CD8-positive, alpha-beta memory T cell (primary cell): ENCODE measurements around the gene ADAM12. TPM values are rescaled to one million over a fixed set of nuclear protein-coding genes. Genes with fewer than 3 reads are reported as not detected.

Experiments used
- CTCF ChIA-PET: fragments of 350-600 bp; sonication (Branson Sonifier 250); formaldehyde crosslinking; loops from one replicate; lab custom pipeline; 2021; ENCODE audit warnings: antibody characterized with exemption; lab: Charles Lee
- POLR2A ChIA-PET: fragments of 350-600 bp; sonication (Branson Sonifier 250); formaldehyde crosslinking; loops from one replicate; lab custom pipeline; 2021; ENCODE audit warnings: antibody characterized with exemption; lab: Charles Lee
- DNase-seq, 5 donors: peaks; one replicate each; pipeline versions ENCODE4 v3.0.0 to v3.0.0-alpha.2; 2020 to 2022; ENCODE audit warnings: mixed read lengths in 1 of 5
- H3K27ac ChIP-seq: one replicate; pipeline ENCODE4 v1.7.0; 2013; ENCODE audit warnings: low read depth, mild to moderate bottlenecking, low read length, moderate library complexity
- H3K27me3 ChIP-seq: 2 replicates; pipeline ENCODE4 v1.7.0; 2013; ENCODE audit warnings: low read length, mild to moderate bottlenecking; ENCODE audit not compliant: insufficient read depth, poor library complexity, severe bottlenecking
- H3K36me3 ChIP-seq: 2 replicates; pipeline ENCODE4 v1.7.0; 2013; ENCODE audit warnings: mild to moderate bottlenecking, low read length, moderate library complexity; ENCODE audit not compliant: insufficient read depth
- H3K4me1 ChIP-seq: 2 replicates; pipeline ENCODE4 v1.7.0; 2013; ENCODE audit warnings: mild to moderate bottlenecking, low read length, moderate library complexity; ENCODE audit not compliant: insufficient read depth
- H3K4me3 ChIP-seq: 2 replicates; pipeline ENCODE4 v1.7.0; 2013; ENCODE audit warnings: mild to moderate bottlenecking, low read length
- H3K9me3 ChIP-seq: 2 replicates; pipeline ENCODE4 v1.7.0; 2013; ENCODE audit warnings: mild to moderate bottlenecking, low read length
- H3K27ac Mint-ChIP-seq, 8 donors: one replicate each; pipeline ENCODE4 v1.8.0; 2020 to 2021; ENCODE audit warnings: mixed read lengths in 8 of 8, mild to moderate bottlenecking in 6 of 8, inconsistent platforms in 3 of 8, moderate library complexity in 3 of 8
- H3K27me3 Mint-ChIP-seq, 2 donors: one replicate each; pipeline ENCODE4 v1.8.0; 2020 to 2021; ENCODE audit warnings: mixed read lengths in 2 of 2, mild to moderate bottlenecking in 1 of 2, moderate library complexity in 1 of 2
- H3K36me3 Mint-ChIP-seq, 3 donors: one replicate each; pipeline ENCODE4 v1.8.0; 2020 to 2021; ENCODE audit warnings: mixed read lengths in 3 of 3, inconsistent platforms in 1 of 3, mild to moderate bottlenecking in 1 of 3
- H3K4me1 Mint-ChIP-seq, 3 donors: one replicate each; pipeline ENCODE4 v1.8.0; 2020 to 2021; ENCODE audit warnings: mixed read lengths in 3 of 3, inconsistent platforms in 1 of 3, mild to moderate bottlenecking in 1 of 3
- H3K4me3 Mint-ChIP-seq, 7 donors: one replicate each; pipeline ENCODE4 v1.8.0; 2020 to 2021; ENCODE audit warnings: mixed read lengths in 7 of 7, mild to moderate bottlenecking in 6 of 7, moderate library complexity in 4 of 7, inconsistent platforms in 2 of 7
- H3K9me3 Mint-ChIP-seq, 5 donors: one replicate each; pipeline ENCODE4 v1.8.0; 2020 to 2022; ENCODE audit warnings: mixed read lengths in 5 of 5, mild to moderate bottlenecking in 3 of 5, moderate library complexity in 2 of 5, inconsistent platforms in 1 of 5
- polyA plus RNA-seq: library from polyadenylated mRNA; unstranded; fragments of 300-500 nt; fragmentation: Illumina TruSeq; gene quantifications from one replicate; pipeline ENCODE4 v1.2.3, GENCODE V29; 2021
- total RNA-seq, 2 experiments: library from RNA; stranded (reverse); gene quantifications; one replicate each; pipeline ENCODE4 v1.2.3, GENCODE V29; 2021

Gene ADAM12
- total and polyA plus RNA-seq, 3 experiments from 2014 or later = 0.11 to 6.4 (median 0.31) TPM

DNA sequence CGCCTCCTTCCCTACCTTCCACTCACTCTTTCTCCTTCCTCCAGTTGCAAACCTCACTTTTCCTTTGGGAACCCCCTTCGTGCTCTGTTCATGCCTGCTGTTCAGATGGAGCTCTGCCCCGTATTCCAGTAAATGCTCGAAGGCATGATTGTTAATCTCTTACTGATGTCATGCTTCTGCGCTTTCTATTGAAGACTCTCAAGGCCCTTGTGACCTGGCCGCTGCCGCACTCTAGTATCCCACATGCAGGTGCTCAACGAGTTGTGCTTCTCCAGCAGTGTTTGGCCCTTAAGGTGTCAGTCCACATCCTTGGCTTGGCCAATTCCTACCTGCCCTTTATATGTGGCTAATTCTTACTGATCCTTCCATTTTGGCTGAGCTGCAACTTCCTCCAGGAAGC, 158.6 kb downstream of the ADAM12 start:
- Mint-ChIP-seq H3K27me3 (peaks cover 0 to 5% of the 10 kb centered on the region in 2 donors), H3K36me3 (peaks cover 0 to 4% (median 2%) of the 10 kb centered on the region in 3 donors), H3K4me3 (no peak overlapping the region), H3K9me3 (peaks cover 0 to 6% (median 0%) of the 10 kb centered on the region in 5 donors), H3K27ac (no peak overlapping the region), H3K4me1 (no peaks in the 10 kb centered on the region)
- Histone ChIP-seq H3K27me3 (no peaks in the 10 kb centered on the region), H3K9me3 (no peaks in the 10 kb centered on the region), H3K36me3 (no peaks in the 10 kb centered on the region), H3K4me1 (no peaks in the 10 kb centered on the region), H3K4me3 (no peak overlapping the region), H3K27ac (no peak overlapping the region)
- no peak for DNase-seq
- POLR2A ChIA-PET = no interaction called here
- CTCF ChIA-PET = no interaction called here

DNA sequence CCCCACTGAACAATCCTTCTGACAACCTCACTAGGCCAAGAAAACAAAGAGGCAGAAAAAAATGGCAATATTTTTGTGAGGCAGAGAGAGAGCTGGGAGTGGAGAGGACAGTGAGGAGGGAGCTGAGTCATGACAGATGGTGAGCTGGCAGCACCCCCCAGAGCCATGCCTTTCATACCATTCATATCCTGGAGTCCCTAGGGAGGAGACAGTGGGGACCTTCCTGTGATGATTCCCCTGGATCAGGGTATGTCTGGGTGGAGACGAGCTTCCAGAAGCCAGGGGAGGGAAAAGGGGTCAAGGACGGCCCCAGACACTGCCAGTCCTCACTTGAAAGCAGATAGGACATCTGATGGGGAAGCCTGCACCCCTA, 160.5 kb downstream of the ADAM12 start:
- H3K36me3 Mint-ChIP-seq = no peaks in the 10 kb centered on the region
- CTCF ChIA-PET = no interaction called here
- Histone ChIP-seq H3K27ac (no peak overlapping the region), H3K4me1 (no peaks in the 10 kb centered on the region), H3K9me3 (no peaks in the 10 kb centered on the region), H3K36me3 (no peaks in the 10 kb centered on the region), H3K4me3 (no peak overlapping the region), H3K27me3 (no peaks in the 10 kb centered on the region)
- POLR2A ChIA-PET = no interaction called here
- H3K9me3 Mint-ChIP-seq = peaks cover 0 to 3% (median 0%) of the 10 kb centered on the region in 5 donors
- no peak for DNase-seq
- H3K4me3 Mint-ChIP-seq = no peak overlapping the region
- peaks cover 0 to 5% of the 10 kb centered on the region in 2 donors for H3K27me3 Mint-ChIP-seq
- no peak overlapping the region for H3K27ac Mint-ChIP-seq
- no peaks in the 10 kb centered on the region for H3K4me1 Mint-ChIP-seq

DNA sequence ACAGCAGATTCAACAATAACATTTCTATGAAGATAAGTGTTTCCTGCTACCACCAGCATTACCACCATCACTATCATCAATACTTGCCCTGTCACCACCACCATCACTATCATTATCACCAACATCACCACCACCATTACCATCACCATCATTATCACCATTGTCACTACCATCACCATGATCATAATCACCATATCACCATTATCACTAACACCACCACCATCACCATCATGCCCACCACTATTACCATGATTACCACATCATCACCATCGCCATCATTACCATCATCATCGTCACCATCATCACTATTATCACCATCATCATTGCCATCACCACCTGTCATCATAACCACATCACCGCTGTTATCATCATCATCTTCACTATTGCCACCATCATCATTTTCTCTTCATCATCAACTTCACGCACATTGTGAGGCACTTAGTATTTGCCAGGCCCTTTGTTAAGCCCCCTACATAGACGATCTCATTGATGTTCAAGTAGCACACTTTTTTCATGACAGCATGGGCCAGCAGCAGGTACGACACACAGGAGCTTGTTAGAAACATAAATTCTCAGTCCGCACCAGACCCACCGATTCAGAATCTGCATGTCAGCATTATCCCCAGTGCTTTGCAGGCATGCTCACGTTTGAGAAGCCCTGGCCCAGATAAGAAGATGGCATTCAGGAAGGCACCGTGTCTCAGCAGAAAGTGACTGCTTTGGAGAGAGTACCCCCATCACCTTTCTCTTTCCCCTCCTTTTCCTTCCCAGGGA, 161.1 kb downstream of the ADAM12 start:
- Histone ChIP-seq H3K4me3 (no peak overlapping the region), H3K27me3 (no peaks in the 10 kb centered on the region), H3K9me3 (no peaks in the 10 kb centered on the region), H3K27ac (no peak overlapping the region), H3K36me3 (no peaks in the 10 kb centered on the region), H3K4me1 (no peaks in the 10 kb centered on the region)
- Mint-ChIP-seq H3K4me3 (no peak overlapping the region), H3K27ac (no peak overlapping the region), H3K27me3 (no peaks in the 10 kb centered on the region), H3K4me1 (no peaks in the 10 kb centered on the region), H3K9me3 (peaks cover 0 to 2% (median 0%) of the 10 kb centered on the region in 5 donors), H3K36me3 (no peaks in the 10 kb centered on the region)
- POLR2A ChIA-PET = no interaction called here
- DNase-seq = no peak
- CTCF ChIA-PET = no interaction called here

GRCh38 chr10:126226205-126226604, 162.1 kb downstream of the ADAM12 start:
- Mint-ChIP-seq H3K36me3 (no peaks in the 10 kb centered on the region), H3K9me3 (peaks cover 0 to 2% (median 0%) of the 10 kb centered on the region in 5 donors), H3K27ac (no peak overlapping the region), H3K4me1 (no peaks in the 10 kb centered on the region), H3K27me3 (no peaks in the 10 kb centered on the region), H3K4me3 (no peak overlapping the region)
- Histone ChIP-seq H3K27ac (no peak overlapping the region), H3K27me3 (no peaks in the 10 kb centered on the region), H3K9me3 (no peaks in the 10 kb centered on the region), H3K4me1 (no peaks in the 10 kb centered on the region), H3K36me3 (no peaks in the 10 kb centered on the region), H3K4me3 (no peak overlapping the region)
- POLR2A ChIA-PET = no interaction called here
- CTCF ChIA-PET = no interaction called here
- DNase-seq = no peak

GRCh38 chr10:126225672-126226008, 162.6 kb downstream of the ADAM12 start:
- Histone ChIP-seq H3K36me3 (no peaks in the 10 kb centered on the region), H3K4me1 (no peaks in the 10 kb centered on the region), H3K4me3 (no peak overlapping the region), H3K27me3 (no peaks in the 10 kb centered on the region), H3K27ac (no peak overlapping the region), H3K9me3 (no peaks in the 10 kb centered on the region)
- no peak for DNase-seq
- H3K4me1 Mint-ChIP-seq = no peaks in the 10 kb centered on the region
- CTCF ChIA-PET = no interaction called here
- POLR2A ChIA-PET = no interaction called here
- peaks cover 0 to 2% (median 0%) of the 10 kb centered on the region in 5 donors for H3K9me3 Mint-ChIP-seq
- no peaks in the 10 kb centered on the region for H3K36me3 Mint-ChIP-seq
- H3K27me3 Mint-ChIP-seq = no peaks in the 10 kb centered on the region
- H3K4me3 Mint-ChIP-seq = no peak overlapping the region
- no peak overlapping the region for H3K27ac Mint-ChIP-seq

- H3K36me3 Mint-ChIP-seq = no peaks in the 10 kb centered on the region
- H3K27me3 Mint-ChIP-seq = no peaks in the 10 kb centered on the region
- H3K9me3 ChIP-seq = no peaks in the 10 kb centered on the region
- no peaks in the 10 kb centered on the region for H3K27me3 ChIP-seq
- no peaks in the 10 kb centered on the region for H3K4me1 Mint-ChIP-seq
- no peaks in the 10 kb centered on the region for H3K36me3 ChIP-seq
- ChIA-PET CTCF (no interaction called here), POLR2A (no interaction called here)
- H3K4me3 ChIP-seq = no peak overlapping the region
- no peak overlapping the region for H3K27ac ChIP-seq
- H3K4me1 ChIP-seq = no peaks in the 10 kb centered on the region
- H3K4me3 Mint-ChIP-seq = no peak overlapping the region
- no peak for DNase-seq
- H3K27ac Mint-ChIP-seq = no peak overlapping the region
- H3K9me3 Mint-ChIP-seq = peaks cover 0 to 2% (median 0%) of the 10 kb centered on the region in 5 donors
These were observed 163.2 kb downstream of the ADAM12 start for GRCh38 chr10:126224967-126225671.

DNA sequence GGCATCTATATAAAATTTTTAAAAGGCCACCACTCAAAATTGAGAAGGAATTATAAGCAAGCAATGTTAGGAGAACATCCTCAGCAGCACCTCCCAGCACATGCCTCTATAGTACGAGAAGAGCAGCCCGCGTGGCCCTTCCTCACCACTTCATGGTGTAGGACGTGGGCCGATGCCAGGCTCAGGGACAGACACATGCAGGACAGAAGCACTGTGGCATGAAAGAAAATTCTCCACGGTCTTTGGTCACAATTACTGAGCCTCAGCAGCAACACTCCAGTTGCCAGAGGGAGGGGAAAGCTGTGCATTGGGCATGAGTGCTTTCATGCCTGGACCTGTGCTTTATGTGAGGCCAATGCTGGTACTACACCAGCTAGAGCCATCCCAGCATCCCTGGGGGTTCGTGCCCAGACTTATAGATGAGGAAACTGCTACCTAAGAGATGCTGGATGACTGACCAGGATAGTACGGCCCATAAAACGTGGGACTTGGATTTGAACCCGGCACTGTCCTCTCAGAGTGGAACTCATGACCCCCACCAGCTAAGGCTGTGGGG, 164.7 kb downstream of the ADAM12 start:
- H3K27ac Mint-ChIP-seq = no peak overlapping the region
- H3K4me1 Mint-ChIP-seq = no peaks in the 10 kb centered on the region

DNA sequence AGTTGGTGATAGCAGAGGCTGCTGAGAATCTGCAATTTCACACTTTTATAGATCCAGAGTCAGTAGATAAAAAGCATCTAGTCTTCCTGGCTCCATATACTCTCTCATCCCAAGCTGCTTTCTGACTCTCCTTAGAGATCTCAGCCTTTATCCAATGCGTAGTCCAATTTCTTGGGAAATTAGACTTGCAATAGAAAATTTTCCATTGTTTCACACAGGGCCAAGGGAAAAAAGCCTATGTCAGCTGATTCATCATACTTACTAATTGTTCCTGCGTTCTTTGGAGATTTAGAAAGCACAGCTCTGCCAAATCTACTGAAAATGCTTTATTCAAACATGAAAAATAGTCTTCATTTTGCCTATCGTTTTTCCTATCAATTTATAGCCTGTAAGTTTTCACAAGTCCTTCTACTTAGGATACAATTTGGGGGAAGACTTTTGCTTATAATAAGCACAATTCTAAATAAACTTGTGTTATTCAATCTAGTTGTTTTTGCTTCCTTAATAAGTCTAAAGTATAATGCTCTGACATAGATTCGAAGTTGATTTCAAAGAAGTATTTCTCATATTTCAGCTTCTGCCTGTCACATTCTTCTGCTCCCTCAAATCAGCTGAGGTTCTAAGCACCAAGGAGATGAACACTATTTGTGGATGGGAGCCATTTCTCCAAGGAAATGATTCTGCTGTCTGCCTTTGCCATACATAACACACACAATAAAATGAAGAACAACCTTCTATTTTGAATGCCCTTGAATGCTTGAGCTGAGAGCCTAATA, 165.4 kb downstream of the ADAM12 start:
- Histone ChIP-seq H3K9me3 (no peaks in the 10 kb centered on the region), H3K27ac (no peak overlapping the region), H3K4me1 (no peaks in the 10 kb centered on the region), H3K36me3 (no peaks in the 10 kb centered on the region), H3K4me3 (no peak overlapping the region), H3K27me3 (no peaks in the 10 kb centered on the region)
- no peak for DNase-seq
- Mint-ChIP-seq H3K9me3 (peaks cover 0 to 2% (median 0%) of the 10 kb centered on the region in 5 donors), H3K36me3 (no peaks in the 10 kb centered on the region), H3K4me3 (no peak overlapping the region), H3K27me3 (no peaks in the 10 kb centered on the region), H3K4me1 (no peaks in the 10 kb centered on the region), H3K27ac (peak overlapping the region in 1 of 8 donors; percentile 6)
- POLR2A ChIA-PET = no interaction called here
- CTCF ChIA-PET = no interaction called here

More for the DNA sequence above, 164.7 kb downstream of the ADAM12 start:
- Histone ChIP-seq H3K27ac (no peak overlapping the region), H3K4me3 (no peak overlapping the region), H3K4me1 (no peaks in the 10 kb centered on the region), H3K9me3 (no peaks in the 10 kb centered on the region), H3K36me3 (no peaks in the 10 kb centered on the region), H3K27me3 (no peaks in the 10 kb centered on the region)
- H3K27me3 Mint-ChIP-seq = no peaks in the 10 kb centered on the region
- no peak overlapping the region for H3K4me3 Mint-ChIP-seq
- DNase-seq = no peak
- no peaks in the 10 kb centered on the region for H3K36me3 Mint-ChIP-seq
- CTCF ChIA-PET = no interaction called here
- peaks cover 0 to 2% (median 0%) of the 10 kb centered on the region in 5 donors for H3K9me3 Mint-ChIP-seq
- POLR2A ChIA-PET = no interaction called here
